Measurements from ENCODE around the gene ZEB2. TPM values are rescaled to one million over a fixed set of nuclear protein-coding genes. Genes with fewer than 3 reads are reported as not detected.

The ZEB2 gene
- total RNA-seq, 4 donors from 2014 or later: 12.4 to 149 (median 29.9) TPM

DNA sequence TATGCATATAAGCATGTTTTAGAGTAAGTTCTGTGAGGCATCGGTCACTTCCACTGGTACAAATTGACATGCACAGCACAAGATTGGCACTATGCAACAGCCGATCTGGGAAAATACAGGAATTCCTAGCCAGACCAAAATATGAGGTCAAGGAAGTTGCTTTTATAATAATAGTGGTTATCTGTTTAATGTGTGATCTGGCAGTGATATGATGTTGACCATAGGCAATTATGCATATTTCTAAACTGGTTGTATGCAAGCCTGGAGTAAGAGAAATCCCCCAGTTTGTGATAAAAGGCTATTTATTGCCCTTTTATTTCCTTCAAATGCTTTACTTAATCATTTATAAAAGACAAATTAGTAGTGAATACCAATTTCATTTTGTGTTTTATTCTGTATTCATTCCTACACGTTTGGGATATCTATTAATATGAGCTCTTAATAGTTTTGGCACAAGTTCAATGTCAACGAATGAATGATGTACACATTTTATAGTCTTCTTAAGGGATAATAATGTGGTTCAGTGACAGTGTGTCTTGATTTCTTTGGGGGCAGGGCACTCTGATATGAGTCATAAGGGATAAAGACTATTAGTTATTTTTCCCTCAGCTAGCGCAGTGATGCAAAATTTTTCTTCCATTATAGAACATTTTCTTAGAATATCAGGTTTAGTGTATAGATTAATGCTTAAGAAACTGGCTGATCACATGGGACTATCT, 34.7 kb upstream of the ZEB2 start:
- Histone ChIP-seq H3K36me3 (no peaks in the 10 kb centered on the region), H3K4me3 (no peak overlapping the region), H3K27ac (no peak overlapping the region), H3K4me1 (no peaks in the 10 kb centered on the region), H3K27me3 (no peaks in the 10 kb centered on the region), H3K9me3 (no peaks in the 10 kb centered on the region)
- DNase-seq: no peak
- no peak for TF ChIP-seq POLR2A (IDR thresholded peaks at IDR 0.05)
- TF ChIP-seq, protein P1, sequence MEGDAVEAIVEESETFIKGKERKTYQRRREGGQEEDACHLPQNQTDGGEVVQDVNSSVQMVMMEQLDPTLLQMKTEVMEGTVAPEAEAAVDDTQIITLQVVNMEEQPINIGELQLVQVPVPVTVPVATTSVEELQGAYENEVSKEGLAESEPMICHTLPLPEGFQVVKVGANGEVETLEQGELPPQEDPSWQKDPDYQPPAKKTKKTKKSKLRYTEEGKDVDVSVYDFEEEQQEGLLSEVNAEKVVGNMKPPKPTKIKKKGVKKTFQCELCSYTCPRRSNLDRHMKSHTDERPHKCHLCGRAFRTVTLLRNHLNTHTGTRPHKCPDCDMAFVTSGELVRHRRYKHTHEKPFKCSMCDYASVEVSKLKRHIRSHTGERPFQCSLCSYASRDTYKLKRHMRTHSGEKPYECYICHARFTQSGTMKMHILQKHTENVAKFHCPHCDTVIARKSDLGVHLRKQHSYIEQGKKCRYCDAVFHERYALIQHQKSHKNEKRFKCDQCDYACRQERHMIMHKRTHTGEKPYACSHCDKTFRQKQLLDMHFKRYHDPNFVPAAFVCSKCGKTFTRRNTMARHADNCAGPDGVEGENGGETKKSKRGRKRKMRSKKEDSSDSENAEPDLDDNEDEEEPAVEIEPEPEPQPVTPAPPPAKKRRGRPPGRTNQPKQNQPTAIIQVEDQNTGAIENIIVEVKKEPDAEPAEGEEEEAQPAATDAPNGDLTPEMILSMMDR (IDR thresholded peaks at IDR 0.05): no peak

DNA sequence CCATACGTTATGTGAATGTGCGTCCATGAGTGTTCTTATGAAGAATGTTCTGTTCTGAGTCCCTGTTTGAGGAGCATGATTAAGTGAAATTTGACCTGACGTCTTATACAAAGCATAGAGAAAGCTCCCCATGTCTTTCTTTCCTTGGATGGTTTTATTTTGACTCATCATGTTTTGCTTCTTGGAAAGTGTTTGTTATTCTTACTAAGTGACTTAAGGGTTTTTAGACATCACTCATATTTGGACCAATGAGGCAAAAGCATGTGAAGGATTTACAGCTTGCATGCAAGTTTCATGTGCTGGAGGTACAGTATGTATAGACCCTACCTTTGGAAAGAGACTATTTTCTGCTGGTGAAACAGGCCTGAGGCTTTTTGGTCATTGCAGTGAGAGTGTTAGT, 33.5 kb upstream of the ZEB2 start:
- Histone ChIP-seq H3K4me3 (no peak overlapping the region), H3K9me3 (no peaks in the 10 kb centered on the region), H3K4me1 (no peaks in the 10 kb centered on the region), H3K27ac (no peak overlapping the region), H3K27me3 (no peaks in the 10 kb centered on the region), H3K36me3 (no peaks in the 10 kb centered on the region)
- TF ChIP-seq, protein P1 (IDR thresholded peaks at IDR 0.05): no peak
- no peak for TF ChIP-seq POLR2A (IDR thresholded peaks at IDR 0.05)
- DNase-seq: no peak

DNA sequence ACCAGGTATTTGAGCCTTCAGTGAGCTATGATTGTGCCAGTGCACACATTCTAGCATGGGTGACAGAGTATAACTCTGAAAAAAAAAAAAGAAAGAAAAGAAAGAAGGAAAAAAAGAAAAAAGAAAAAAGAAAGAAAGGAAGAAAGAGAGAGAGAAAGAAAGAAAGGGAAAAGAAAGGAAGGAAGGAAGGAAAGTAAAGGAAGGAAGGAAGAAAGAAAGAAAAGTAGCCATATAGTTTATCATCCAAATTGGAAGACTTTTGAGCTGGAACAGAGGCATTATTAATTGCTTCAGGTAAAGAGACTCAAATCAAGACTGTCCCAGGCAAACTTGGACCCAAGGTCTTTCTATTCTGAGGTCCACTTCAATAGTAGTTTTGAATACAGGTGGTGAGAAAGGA, 32.9 kb upstream of the ZEB2 start:
- TF ChIP-seq POLR2A (IDR thresholded peaks at IDR 0.05): no peak
- TF ChIP-seq, protein P1 (IDR thresholded peaks at IDR 0.05): no peak
- no peak overlapping the region for H3K4me3 ChIP-seq
- no peaks in the 10 kb centered on the region for H3K27me3 ChIP-seq
- no peak for DNase-seq
- no peaks in the 10 kb centered on the region for H3K4me1 ChIP-seq
- H3K27ac ChIP-seq: no peak overlapping the region
- no peaks in the 10 kb centered on the region for H3K9me3 ChIP-seq
- H3K36me3 ChIP-seq: no peaks in the 10 kb centered on the region

DNA sequence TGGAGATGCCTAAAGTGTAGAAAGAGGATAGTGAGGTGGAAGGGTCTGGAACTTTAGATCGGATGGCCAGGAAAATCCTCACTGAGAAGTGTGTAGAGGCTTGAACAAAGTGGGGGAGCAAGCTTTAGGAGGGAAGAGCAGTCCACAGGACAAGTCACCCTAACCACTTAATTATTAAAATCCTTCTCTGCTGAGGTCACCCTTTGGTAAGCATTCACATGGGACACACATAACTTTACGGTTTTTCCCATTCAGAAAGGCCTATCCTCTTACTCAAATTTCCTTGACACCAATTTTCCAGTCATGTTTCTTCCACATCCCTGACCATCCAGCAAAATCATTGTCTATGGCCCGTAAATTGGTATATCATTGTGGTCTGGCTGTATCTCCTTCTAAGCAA, 31.0 kb upstream of the ZEB2 start:
- H3K9me3 ChIP-seq: no peaks in the 10 kb centered on the region
- H3K27me3 ChIP-seq: no peaks in the 10 kb centered on the region
- DNase-seq: no peak
- no peak overlapping the region for H3K4me3 ChIP-seq
- no peak overlapping the region for H3K27ac ChIP-seq
- H3K36me3 ChIP-seq: no peaks in the 10 kb centered on the region
- H3K4me1 ChIP-seq: no peaks in the 10 kb centered on the region
- TF ChIP-seq, protein P1 (IDR thresholded peaks at IDR 0.05): no peak
- no peak for TF ChIP-seq POLR2A (IDR thresholded peaks at IDR 0.05)

DNA sequence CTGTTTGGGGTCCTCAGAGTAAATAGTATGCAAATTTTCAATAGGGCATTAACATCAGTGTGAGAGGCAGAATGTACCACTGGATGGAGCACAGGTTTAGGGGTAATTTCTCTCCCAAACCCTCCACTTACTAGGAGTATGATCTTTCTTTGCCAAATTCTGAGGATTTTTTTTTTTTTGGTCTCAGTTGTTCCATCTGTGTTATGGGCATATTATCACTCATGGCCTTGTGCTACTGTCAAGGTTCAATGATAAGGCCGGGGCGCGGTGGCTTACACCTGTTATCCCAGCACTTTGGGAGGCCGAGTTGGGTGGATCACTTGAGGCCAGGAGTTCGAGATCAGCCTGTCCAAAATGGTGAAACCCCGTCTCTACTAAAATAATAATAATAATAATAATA, 30.2 kb upstream of the ZEB2 start:
- H3K27ac ChIP-seq: no peak overlapping the region
- H3K9me3 ChIP-seq: no peaks in the 10 kb centered on the region
- TF ChIP-seq, protein P1 (IDR thresholded peaks at IDR 0.05): no peak
- TF ChIP-seq POLR2A (IDR thresholded peaks at IDR 0.05): no peak
- no peaks in the 10 kb centered on the region for H3K27me3 ChIP-seq
- H3K4me1 ChIP-seq: no peaks in the 10 kb centered on the region
- H3K36me3 ChIP-seq: no peaks in the 10 kb centered on the region
- no peak for DNase-seq
- H3K4me3 ChIP-seq: no peak overlapping the region
